ENCODE data around the gene C1QA.
A peak's percentile ranks its signal among the peaks of the same experiment; 100 is the strongest.

Gene C1QA

DNA sequence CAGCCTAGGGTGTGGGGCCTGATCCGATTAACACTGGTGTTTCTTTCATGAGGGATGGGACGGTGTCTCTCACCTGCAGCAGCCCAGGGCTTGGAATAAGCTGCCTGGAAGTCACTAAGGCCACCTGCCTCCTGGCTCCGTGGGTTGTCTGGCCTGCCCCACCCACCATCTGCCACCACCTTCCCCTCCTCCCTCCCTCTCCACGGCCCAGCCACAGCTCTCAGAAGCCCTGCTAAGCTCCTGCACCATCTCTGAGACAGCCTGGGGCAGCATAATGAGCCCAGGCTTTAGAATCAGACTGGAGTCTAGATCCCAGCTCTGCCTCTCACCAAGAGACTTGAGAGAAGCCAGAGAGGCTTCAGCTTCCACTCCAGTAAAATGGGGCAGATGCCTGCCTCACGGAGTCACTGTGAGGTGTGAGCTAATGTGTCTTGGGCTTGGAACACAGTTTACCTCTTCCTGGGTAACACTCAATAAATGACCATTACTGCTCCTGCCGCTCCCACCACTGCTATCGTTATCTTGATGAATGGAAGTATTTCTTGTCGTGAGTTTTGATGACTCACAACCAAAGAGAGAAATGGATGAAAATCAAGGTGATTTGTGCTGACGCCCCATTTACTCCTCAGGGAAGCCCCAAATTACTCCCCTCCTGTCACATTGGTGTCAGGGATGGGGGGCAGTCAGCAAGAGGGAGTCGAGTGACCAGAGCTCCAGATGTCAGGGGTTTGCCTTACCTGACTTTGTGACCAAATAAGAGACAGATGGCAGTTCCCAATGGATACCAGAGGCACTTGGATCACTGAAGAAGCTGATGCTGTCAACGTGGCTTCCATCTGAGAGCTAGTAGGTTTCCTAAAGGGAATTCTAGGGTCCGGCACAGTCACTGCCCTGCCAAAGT, 23.5 kb upstream of the C1QA start:
- no peak for DNase-seq (ENCODE audit: low read depth in 2 of 2)

DNA sequence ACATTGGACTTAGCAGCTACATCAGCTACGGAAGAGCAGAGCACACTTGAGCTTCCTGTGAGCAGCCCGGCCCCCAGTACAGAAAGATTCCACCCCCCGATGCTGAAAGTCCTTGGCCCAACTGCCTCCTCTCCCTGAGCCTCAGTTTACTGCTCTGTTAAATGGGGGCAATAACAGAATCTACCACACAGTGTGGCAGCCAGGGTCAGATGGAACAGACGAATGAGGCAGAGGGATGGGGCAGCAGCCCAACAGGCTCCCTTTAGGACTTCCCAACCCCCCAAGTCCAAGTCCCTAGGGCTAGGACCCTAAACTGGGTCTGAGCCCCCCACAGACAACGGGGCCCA, 22.9 kb upstream of the C1QA start:
- no peak for DNase-seq (ENCODE audit: low read depth in 2 of 2)

DNA sequence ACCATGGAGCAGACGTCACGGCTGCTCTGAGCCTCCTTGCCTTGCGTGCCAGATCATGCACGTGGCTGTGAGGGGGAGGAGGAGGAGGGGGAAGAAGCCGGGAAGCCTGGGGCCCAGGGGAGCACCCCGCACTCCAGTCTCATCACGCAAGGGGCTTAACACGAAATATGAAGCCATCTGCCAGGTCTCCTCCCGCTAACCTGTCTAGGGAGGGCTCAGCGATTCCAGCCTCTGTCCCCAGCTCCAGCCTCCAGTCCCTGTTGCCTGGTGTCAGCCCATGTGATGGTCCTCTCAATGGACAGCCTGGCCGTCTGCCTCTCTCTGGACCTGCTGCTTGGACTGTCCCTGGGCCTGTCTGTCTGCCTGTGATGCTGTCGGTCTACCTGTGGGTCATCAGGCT, 22.5 kb upstream of the C1QA start:
- DNase-seq (ENCODE audit: low read depth in 2 of 2), result no peak

DNA sequence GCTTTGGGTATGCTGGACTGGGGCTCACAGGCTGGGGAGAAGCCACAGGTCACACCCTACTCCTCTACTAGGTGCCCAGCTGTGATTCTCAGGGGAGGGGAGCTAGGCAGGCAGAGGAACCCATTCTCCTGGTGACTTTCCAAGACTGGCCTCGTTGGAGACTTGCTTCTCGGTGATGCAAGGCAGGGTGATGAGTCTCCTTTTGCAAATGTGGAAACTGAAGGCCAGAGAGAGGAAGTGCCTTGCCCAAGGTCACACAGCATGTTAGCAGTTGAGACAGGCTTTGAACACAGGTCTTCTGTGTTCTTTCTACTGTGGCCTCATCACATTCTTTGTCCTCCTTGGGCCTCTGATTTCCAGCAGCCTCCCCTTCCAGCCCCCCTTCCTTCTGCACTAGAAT, 20.5 kb upstream of the C1QA start:
- DNase-seq (ENCODE audit: low read depth in 2 of 2), result no peak

DNA sequence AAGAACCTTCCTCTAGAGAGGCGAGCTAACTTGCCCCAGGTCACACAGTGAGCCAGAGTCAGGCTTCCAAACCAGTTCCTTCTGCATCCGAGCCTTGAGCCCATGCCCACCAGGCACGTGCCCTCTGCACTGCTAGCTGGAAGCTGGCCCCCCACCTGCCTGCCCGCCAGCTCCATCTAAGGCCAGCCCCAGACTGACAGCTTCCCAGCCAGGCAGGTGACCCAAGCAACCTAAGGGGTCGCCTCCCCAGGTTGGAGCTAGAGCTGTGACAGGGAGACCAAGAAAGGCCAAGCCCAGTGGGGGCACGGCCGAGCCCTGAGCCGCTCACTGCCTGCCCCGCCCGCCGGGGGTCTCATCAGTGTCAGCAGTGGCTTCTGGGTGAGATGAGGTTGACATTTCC, 19.9 kb upstream of the C1QA start:
- no peak for DNase-seq (ENCODE audit: low read depth in 2 of 2)

DNA sequence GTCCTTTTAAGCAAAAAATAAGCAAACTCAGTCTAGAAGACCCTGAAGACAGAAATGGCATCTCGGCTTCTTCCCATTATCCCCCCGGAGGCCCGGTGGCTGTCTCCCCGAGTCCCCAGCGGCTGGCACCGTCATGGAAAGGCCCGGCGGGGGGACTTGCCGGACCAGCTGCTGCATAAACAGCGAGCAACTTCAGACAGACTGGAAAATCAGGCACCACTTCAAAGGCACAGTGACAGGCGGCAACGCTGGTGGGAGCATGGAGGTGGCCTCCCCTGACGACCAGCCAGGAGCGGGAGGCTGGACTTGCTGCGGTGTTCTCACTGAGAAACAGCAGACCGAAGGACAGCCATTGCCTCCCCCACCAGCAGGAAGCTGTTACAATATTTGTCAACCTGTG, 18.4 kb upstream of the C1QA start:
- no peak for DNase-seq (ENCODE audit: low read depth in 2 of 2)

DNA sequence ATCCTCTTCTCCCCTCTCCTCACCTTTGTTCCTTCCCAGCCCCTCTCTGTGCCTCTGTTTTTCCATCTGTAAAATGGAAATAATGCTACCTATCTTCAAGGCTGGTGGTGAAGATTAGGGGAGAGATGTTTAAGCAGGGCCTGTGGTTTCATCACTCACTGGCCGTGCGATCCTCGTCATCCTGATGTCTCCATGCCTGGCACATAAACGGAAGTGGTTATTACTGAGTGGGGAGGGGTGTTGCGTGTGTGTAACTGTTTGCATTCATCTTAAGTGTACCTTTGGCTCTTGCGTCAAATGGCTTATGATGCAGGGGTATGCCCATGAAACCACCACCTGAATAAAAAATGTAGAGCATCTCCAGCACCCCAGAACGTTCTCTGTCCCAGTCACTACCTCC, 17.2 kb upstream of the C1QA start:
- DNase-seq (ENCODE audit: low read depth in 2 of 2), result no peak

DNA sequence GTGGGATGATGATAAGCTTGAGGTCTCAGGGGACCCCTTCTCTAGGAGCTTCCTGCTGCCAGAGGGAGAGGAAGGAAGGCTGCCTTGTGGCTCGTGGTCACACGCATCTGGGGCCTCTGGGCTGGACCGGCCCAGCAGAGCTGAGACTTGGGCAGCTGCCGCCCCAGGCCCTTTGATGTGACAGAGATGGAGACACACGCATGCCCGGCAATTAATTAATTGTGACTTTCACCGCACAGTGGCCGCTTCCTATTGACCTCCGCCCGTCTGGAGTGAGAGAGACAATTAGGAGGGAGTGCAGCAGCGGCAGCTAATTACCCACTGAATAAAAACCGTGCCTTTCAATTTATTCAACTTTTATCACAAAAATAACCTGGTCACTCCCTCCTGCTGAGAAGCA, 16.6 kb upstream of the C1QA start:
- DNase-seq (ENCODE audit: low read depth in 2 of 2), result no peak

DNA sequence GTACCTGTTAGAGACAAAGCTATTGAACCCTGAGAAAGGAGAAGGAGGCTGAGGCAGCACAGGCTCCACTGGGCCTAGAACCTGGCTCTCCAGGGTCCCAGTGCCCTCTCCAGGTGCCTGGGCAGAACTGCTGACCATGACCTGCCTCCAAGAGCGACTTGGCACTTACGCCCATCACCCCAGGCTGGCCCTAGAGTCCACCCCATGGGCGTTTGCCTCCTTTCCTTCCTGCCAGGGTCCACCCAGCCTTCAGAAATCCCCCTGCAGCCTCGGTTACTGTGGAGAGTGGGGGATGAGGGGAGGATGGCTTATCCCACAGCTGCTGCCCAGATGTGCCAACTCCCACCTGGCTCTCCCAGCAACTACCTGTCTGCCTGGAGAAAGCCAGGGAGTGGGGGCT, 14.7 kb upstream of the C1QA start:
- DNase-seq (ENCODE audit: low read depth in 2 of 2), result no peak

DNA sequence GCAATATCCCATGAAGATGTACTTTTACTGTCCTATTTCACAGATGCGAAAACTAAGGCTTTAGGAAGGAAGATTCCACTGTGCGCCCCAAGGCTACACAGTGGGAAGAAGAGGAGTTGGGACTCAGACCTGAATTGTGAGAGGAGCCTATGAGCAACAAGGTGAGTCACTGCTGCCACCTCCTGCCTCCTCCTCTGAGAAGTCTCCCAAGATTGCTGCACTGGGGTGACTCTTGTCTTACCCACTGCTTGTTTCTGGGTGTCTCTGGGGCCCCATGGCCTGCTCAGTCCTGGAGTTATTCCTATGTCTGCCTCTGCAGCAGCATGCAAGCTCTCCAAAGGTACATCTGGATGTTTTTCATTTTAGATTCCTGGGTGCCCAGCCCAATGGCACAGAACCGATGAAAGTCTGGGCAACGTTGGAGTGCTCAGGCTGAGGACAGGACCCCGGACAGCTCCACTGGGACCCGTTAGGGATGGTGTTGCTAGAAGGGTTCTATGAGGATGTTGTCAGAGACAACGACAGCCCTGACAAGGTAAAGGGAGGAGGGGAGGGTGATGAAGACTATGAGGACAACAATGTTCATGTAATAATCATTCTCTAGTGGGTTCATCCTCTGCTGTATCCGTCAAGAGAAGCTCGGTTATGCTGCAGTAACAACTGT, 11.0 kb upstream of the C1QA start:
- DNase-seq (ENCODE audit: low read depth in 2 of 2), result no peak

DNA sequence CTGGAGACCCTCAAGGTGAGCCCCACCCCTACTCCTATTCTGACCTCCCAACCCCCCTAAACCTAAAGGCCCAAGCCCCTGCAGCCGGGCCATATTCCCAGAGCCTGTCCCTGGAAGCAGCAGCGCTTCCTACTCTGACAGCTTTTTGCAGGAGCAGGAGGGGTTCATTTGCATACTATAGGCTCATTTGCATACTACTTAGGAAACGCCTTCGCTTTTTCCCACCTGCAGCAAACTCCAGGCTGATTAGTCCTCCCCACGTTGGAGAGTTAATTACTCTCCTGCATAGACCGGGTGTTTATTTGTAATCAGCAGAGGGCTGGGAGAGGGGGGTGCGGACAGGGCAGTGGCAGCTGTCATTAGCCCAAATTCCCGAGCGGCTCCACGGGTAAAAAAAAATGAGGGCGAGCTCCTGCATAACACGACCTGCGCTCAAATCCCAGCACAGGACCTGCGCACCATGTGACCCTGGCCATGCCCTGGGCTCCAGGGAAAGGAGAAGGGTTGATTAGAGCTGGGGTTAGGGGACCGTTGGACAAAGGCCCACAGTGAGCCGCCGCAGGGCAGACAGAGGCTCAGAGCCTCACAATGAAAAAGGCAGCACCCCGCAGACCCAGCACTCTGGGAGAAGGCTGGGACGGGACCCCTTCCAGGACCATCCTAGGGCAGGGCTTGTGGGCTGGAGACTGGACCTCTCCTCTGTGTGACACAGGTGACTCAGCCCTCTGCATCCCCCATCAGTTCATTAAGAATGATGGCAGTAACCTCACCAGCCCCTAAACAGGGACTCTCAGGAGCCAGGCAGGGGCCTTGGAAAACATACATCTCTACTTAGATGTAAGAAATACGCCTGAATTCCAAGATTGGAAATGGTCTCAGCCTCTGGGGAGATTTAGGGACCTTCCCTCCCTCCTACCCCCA, 9.9 kb upstream of the C1QA start:
- DNase-seq (ENCODE audit: low read depth in 2 of 2), result no peak

DNA sequence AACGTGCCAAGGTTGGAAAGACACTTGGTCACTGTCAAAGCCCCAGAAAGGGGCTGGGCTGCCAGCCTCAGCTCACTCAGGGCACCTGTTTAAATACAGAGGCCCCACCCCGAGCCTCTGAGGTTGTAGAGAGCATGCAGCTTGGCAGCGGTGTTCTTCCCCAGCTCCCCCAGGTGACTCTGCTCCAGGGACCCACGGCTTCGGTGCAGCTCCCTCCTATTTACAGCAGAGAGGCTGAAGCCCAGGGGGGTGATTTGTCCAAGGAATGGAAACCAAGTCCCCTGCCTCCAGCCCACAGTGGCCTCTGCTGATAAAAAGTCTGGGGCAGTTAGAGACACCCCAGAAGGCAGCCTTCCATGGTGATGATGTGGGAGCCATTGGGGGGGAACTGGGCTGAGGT, 9.1 kb upstream of the C1QA start:
- no peak for DNase-seq (ENCODE audit: low read depth in 2 of 2)

DNA sequence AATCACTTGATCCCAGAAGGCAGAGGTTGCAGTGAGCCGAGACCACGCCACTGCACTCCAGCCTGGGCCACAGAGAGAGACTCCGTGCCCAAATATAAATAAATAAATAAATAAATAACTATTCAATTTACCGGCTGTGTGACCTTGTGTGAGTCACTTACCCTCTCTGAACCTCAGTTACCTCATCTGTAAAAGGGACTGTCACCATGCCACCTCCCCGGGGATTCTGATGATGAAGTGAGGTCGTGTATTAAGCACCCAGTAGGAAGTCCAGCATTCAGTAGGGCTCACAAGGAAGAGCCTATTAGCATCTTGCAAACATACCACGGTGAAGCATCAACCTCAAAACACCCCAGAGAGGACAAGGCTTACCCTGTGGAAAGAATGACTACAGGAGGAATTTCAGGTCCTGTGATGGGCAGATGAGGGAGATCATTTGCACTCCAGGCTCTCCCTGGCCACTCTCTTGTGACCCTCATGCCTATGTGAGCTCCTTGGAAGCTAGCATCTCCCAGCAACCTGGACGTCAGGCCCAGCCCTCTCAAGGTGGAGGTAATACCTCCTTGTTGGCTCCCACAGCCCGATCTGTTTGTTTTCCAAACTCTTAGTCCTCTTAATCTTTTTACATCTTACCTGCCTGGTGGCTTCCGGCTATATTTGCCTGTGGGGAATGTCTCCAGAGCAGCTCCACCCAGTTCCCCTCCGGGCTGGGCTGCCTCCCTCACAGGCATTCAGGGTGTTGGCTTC, 7.6 kb upstream of the C1QA start:
- DNase-seq (ENCODE audit: low read depth in 2 of 2), result no peak

DNA sequence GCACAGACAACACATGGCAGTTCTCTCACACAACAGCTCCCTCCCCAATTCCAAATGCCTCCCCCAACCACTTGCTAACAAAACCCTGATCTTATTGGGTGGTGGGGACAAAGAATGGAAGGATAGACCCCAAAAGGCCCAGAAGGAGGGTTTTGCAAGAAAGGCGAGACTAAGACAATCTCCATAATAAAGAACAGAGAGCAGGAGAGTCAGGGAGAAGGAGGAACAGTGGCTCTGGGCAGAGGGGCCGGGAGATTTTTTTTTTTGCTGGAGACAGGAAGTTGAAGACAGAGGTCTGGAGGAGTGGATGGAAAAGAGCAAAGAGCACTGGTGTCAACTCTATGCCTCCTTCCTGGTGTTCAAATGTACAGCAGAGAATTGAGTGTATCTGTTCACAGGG, 6.5 kb upstream of the C1QA start:
- DNase-seq (ENCODE audit: low read depth in 2 of 2), result no peak

DNA sequence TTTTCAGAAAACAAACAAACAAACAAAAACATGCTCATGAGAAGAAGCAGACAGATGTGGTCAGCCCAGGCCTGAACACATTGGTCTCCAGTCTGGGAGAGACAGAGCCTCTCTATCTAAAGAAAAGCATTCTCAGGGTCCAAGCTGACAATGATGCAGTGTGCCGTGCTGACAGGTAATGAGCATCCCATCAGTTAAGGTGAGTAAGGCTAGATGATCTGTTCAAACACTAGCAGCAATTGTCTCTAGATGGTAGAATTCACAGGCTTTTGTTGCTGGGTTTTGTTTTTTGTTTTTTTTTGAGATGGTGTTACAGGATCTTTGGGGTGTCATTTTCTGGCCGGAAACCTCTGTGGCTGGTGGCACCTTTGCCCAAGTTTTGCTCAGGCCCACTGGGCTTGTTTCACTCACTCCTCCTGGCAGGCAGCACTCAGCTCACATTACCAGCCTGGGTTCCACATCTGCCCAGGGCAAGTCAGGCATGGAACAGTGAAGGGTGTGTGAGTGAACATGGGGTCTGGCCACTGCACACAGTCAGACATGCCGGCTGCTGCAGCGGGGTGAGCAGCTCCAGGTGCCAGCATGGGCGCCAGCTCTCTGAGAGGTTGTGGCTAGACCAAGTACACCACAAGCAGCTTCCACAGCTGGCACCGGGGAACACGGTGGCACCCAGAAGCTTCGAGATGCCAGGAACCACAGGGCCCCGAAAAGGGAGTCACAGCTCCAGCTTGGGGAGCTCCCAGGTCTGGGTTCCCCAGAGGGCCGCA, 2.5 kb upstream of the C1QA start:
- no peak for DNase-seq (ENCODE audit: low read depth in 2 of 2)

DNA sequence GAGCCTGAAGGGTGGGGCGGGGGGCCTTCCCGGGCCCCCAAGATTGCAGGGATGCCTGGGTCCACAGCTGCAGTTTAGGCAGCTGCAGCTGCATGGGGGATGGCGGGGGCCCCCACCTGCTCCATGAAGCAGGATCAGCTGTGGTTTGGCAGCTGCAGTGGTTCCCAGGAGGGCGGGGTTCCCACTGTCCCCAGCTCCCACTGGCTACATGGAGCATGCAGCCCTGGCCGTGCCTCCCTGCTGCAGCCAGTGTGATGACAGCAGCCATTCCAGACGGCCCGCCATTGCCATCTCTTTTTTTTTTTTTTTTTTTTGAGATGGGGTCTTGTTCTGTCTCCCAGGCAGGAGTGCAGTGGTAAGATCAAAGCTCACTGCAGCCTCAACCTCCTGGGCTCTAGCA, 992 bp upstream of the C1QA start:
- DNase-seq (ENCODE audit: low read depth in 2 of 2), result no peak

DNA sequence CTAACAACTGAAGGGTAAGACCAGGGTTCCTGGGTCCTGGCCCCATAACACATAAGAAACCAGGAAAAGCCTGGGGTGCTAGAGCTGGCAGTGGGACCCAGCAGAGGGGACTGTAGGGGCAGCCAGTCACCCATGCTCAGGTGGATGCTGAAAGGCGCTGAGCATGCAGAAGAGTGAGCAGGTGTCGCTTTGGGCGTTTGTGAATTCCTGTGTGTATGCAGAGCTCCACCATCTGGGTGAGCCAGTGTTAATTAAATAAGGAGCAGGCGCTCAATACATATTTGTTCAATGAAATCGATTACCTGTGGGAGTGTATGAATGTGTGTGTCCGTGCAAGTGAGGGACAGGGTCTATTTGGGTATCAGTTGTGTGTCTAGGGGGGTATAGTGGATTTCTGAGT, 499 bp downstream of the C1QA start:
- DNase-seq (ENCODE audit: low read depth in 2 of 2), result no peak

DNA sequence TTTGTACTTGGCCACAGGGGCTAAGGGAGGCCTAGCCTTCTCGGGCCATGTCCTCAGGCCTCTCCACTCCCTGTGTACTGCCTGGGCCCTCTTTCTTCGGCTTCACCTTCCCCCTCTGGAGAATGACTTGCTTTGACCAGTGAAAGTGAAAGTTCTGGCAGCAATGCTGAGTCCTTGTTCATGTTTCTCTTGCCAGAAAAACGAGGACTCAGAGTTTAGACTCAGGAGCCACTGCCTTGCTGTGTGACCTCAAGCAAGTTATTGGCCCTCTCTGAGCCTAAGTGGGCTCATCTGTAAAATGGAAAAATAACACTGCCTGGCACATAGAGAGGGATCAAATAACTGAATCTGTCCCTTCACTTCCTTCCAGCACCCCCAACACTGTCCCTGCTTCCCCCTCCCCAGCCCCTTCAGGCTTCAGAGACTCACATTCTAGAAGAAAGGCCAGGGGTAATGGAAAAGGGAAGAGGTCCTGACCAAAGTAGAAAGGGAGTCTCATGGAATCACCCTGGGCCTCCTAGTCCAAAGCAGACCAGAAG, 1.5 kb downstream of the C1QA start:
- no peak for DNase-seq (ENCODE audit: low read depth in 2 of 2)

DNA sequence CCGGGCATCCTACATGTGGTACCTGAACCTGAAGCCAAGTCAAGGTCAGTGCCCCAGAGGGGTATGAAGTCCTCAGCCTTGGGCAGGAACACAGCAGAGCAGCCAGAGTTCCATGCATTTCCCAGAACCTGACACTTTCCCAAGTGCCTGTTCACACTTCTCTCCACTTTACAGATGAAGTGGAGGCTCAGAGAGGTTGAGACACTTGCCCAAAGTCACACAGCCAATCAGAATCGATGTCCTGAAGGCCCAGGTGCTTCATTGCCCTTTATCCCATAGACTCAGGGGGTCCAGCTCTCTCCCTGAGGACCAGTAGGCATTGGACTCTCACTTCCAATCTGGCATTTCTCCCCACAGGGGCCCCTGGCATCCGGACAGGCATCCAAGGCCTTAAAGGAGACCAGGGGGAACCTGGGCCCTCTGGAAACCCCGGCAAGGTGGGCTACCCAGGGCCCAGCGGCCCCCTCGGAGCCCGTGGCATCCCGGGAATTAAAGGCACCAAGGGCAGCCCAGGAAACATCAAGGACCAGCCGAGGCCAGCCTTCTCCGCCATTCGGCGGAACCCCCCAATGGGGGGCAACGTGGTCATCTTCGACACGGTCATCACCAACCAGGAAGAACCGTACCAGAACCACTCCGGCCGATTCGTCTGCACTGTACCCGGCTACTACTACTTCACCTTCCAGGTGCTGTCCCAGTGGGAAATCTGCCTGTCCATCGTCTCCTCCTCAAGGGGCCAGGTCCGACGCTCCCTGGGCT, 2.2 kb downstream of the C1QA start:
- no peak for DNase-seq (ENCODE audit: low read depth in 2 of 2)

DNA sequence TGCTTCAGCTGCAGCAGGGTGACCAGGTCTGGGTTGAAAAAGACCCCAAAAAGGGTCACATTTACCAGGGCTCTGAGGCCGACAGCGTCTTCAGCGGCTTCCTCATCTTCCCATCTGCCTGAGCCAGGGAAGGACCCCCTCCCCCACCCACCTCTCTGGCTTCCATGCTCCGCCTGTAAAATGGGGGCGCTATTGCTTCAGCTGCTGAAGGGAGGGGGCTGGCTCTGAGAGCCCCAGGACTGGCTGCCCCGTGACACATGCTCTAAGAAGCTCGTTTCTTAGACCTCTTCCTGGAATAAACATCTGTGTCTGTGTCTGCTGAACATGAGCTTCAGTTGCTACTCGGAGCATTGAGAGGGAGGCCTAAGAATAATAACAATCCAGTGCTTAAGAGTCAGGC, 2.9 kb downstream of the C1QA start:
- peak; percentile 43 for DNase-seq (ENCODE audit: low read depth in 2 of 2)
